H1 (cell line): ENCODE measurements around the gene CRTAC1. TPM values are rescaled to one million over a fixed set of nuclear protein-coding genes. Genes with fewer than 3 reads are reported as not detected.

Experiments
- CBX8 ChIP-seq: fragments of 300-800, 300-1000 bp; sonication (generic); IDR thresholded peaks from 2 replicates; pipeline ENCODE4 v1.7.1; 2016; ENCODE audit warnings: low read depth, low read length, borderline replicate concordance
- CHD7 ChIP-seq: fragments of 300-600 bp; sonication (generic); IDR thresholded peaks from 2 replicates; pipeline ENCODE4 v1.7.1; 2012; ENCODE audit warnings: low read length, moderate library complexity, mild to moderate bottlenecking, inconsistent platforms; ENCODE audit not compliant: insufficient replicate concordance
- E2F6 ChIP-seq: IDR thresholded peaks from 2 replicates; pipeline ENCODE4 v1.6.1; 2012; ENCODE audit warnings: inconsistent platforms
- HDAC6 ChIP-seq: IDR thresholded peaks from one replicate; pipeline ENCODE4 v1.7.1; 2012; ENCODE audit warnings: low read depth, mild to moderate bottlenecking, inconsistent platforms, low read length, moderate library complexity
- KDM1A ChIP-seq: fragments of 200-600, 300-600 bp; sonication (generic); IDR thresholded peaks from 2 replicates; pipeline ENCODE4 v1.7.1; 2016; ENCODE audit warnings: mild to moderate bottlenecking, low read length, borderline replicate concordance
- KDM4A ChIP-seq: IDR thresholded peaks from one replicate; pipeline ENCODE4 v1.7.1; 2012; ENCODE audit warnings: low read depth, mild to moderate bottlenecking, moderate library complexity, low read length, inconsistent platforms; ENCODE audit not compliant: severe bottlenecking
- POU5F1 ChIP-seq: IDR thresholded peaks from 2 replicates; pipeline ENCODE4 v1.6.1; 2011; ENCODE audit warnings: low read depth, mild to moderate bottlenecking, low read length, moderate library complexity
- RAD21 ChIP-seq, 2 experiments: IDR thresholded peaks in 1 of 2; conservative IDR thresholded peaks in 1 of 2; 2 replicates each; pipeline ENCODE4 v1.6.1; 2011; ENCODE audit warnings: low read depth in 2 of 2, low read length in 2 of 2, improper control_type of control experiment in 1 of 2, inconsistent platforms in 1 of 2, mild to moderate bottlenecking in 1 of 2, moderate library complexity in 1 of 2
- SUZ12 ChIP-seq: fragments of 200-600 bp; sonication (generic); IDR thresholded peaks from 2 replicates; pipeline ENCODE4 v1.6.1; 2012; ENCODE audit warnings: mild to moderate bottlenecking, inconsistent platforms, low read length, moderate library complexity, mixed read lengths
- TAF7 ChIP-seq: optimal IDR thresholded peaks from 2 replicates; pipeline ENCODE3; 2011; ENCODE audit warnings: low read depth, mild to moderate bottlenecking, inconsistent platforms, low read length, moderate library complexity, borderline replicate concordance
- TBP ChIP-seq: IDR thresholded peaks from 2 replicates; pipeline ENCODE4 v1.6.1; 2011; ENCODE audit warnings: low read depth, low read length, improper control_type of control experiment
- polyA plus RNA-seq, 7 experiments: library from polyadenylated mRNA; depleted of rRNA in 3 of 7; stranded (reverse) in 5 of 7; unstranded in 2 of 7; fragments of >200 nt in 5 of 7; fragments of 200-250 nt in 2 of 7; gene quantifications; 1 replicate in 5 of 7; 2 replicates in 1 of 7; 4 replicates in 1 of 7; pipeline versions ENCODE4 v1.2.1 to v1.2.3, GENCODE V29; 2011 to 2013; ENCODE audit warnings: missing spikeins in 2 of 7, mixed read lengths in 2 of 7
- total RNA-seq: library from RNA; stranded (reverse); fragmentation: NEBNext Ultra II Directional; extraction: Animal tissue kit (Norgen Biotek cat#: 25700); gene quantifications from 2 replicates; pipeline ENCODE4 v1.2.1, GENCODE V29; 2021

CRTAC1 gene
- total and polyA plus RNA-seq, 2 of the 8 experiments (the other 6 are each of a cell fraction or from before 2014, with no cell fraction given): 0.91 to 1.2 TPM

GRCh38 chr10:97880109-97880508 is 150.3 kb downstream of the CRTAC1 start (continued):
- TF ChIP-seq CHD7 (no peak), SUZ12 (no peak), KDM1A (no peak), KDM4A (no peak), TBP (no peak), E2F6 (no peak), CBX8 (no peak), POU5F1 (no peak), HDAC6 (no peak), TAF7 (no peak), RAD21 (IDR thresholded peaks at IDR 0.05 in 1 of 2, conservative IDR thresholded peaks at IDR 0.05 in 1 of 2; ENCODE audit: low read depth in 2 of 2, low read length in 2 of 2) (no peak)
